C4-2B (cell line): Measurements from ENCODE around the gene LIPF.
"Not testable (repeated sequence)": the region's sequence is repeated elsewhere in the genome, so short reads cannot be mapped to it uniquely, and the experiment has no call there.

Experiments used
- H3K27ac ChIP-seq: fragments of 450-650 bp; 2 replicates; pipeline ENCODE4 v1.5.1; 2017
- CTCF ChIP-seq: fragments of 450-650 bp; conservative IDR thresholded peaks from 2 replicates; pipeline ENCODE4 v1.5.1; 2017; ENCODE audit warnings: mild to moderate bottlenecking
- ZFX ChIP-seq: fragments of 450-650 bp; IDR thresholded peaks from 2 replicates; pipeline ENCODE4 v1.6.1; 2017

The LIPF gene

GRCh38 chr10:88705958-88706357 lies 41.7 kb downstream of the LIPF start, which contains the start of gene LIPK:
Gene LIPK (plus strand): TSS chr10:88706249. CDS start chr10:88724544, 18,295 bp downstream.
- no peak within 1 kb of the TSS for H3K27ac ChIP-seq
- no peak for TF ChIP-seq CTCF
- no peak for TF ChIP-seq ZFX

DNA sequence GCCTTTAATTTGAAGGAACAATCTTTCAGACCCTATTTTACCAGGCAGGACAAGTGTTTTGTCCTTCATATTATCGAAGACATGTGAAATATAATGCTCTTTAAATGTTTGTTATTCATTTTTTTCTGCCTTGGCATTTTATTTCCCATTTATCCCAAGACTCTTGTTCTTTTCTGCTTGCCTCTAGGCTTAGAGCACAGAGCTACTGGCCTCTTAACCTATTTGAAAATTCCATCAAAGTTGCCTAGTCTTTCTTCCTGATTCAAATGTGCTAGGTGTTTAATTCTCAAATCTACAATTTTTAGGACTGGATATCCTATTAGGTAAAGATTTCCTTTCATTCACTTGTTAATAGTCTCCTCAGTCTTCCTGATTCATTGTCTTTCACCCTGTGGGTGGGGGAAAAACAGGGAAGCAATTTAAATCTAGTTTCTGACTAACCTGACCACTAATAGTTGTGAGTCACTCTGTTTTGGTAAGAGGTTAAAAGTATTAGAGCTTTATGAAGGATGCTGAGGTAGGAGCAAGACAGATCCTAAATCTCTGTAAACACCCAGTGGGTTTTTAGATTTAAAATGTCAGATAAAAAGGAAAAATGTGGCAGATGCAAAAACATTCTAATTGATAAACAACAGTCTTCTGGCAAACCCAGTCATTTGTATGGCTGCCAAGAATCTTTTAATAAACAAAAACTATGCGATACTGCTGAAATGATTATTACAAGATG lies 43.4 kb downstream of the LIPF start:
- H3K27ac ChIP-seq = no peak overlapping the region
- TF ChIP-seq ZFX (no peak), CTCF (no peak)

GRCh38 chr10:88709361-88709760 lies 45.1 kb downstream of the LIPF start:
- not testable (repeated sequence) for H3K27ac ChIP-seq

GRCh38 chr10:88715517-88715916 lies 51.3 kb downstream of the LIPF start:
- TF ChIP-seq CTCF (no peak), ZFX (no peak)

GRCh38 chr10:88721392-88721791 lies 57.1 kb downstream of the LIPF start:
- TF ChIP-seq ZFX (no peak), CTCF (no peak)
- no peak overlapping the region for H3K27ac ChIP-seq

More at GRCh38 chr10:88715517-88715916, 51.3 kb downstream of the LIPF start:
- no peak overlapping the region for H3K27ac ChIP-seq

GRCh38 chr10:88725798-88726197 lies 61.6 kb downstream of the LIPF start:
- no peak for TF ChIP-seq CTCF
- TF ChIP-seq ZFX = no peak
- H3K27ac ChIP-seq = no peak overlapping the region

- H3K27ac ChIP-seq = no peak overlapping the region
- TF ChIP-seq ZFX (no peak), CTCF (peak; percentile 31)
Observed at GRCh38 chr10:88728107-88728763, 64.0 kb downstream of the LIPF start.
